HEK293T (cell line): Measurements from ENCODE around the gene SPAG16.

ENCODE experiments used
- ARNT ChIP-seq: fragments of 450-650 bp; IDR thresholded peaks from 2 replicates; pipeline ENCODE4 v1.6.1; 2017; ENCODE audit warnings: mild to moderate bottlenecking
- CTBP1 ChIP-seq: fragments of 450-650 bp; IDR thresholded peaks from 2 replicates; pipeline ENCODE4 v1.6.1; 2016; ENCODE audit warnings: borderline replicate concordance
- ELF4 ChIP-seq: fragments of 450-650 bp; IDR thresholded peaks from 2 replicates; pipeline ENCODE4 v1.6.1; 2017; ENCODE audit warnings: antibody characterized with exemption
- FOXK2 ChIP-seq: fragments of 450-650 bp; IDR thresholded peaks from 2 replicates; pipeline ENCODE4 v1.6.1; 2016; ENCODE audit warnings: mild to moderate bottlenecking
- LEF1 ChIP-seq: fragments of 450-650 bp; IDR thresholded peaks from 2 replicates; pipeline ENCODE4 v1.6.1; 2017; ENCODE audit warnings: mild to moderate bottlenecking, borderline replicate concordance
- NFRKB ChIP-seq: fragments of 450-650 bp; IDR thresholded peaks from 2 replicates; pipeline ENCODE4 v1.6.1; 2016; ENCODE audit warnings: mild to moderate bottlenecking, moderate library complexity
- SP1 ChIP-seq: fragments of 450-650 bp; IDR thresholded peaks from 2 replicates; pipeline ENCODE4 v1.6.1; 2017
- SUZ12 ChIP-seq: fragments of 450-650 bp; IDR thresholded peaks from 2 replicates; pipeline ENCODE4 v1.6.1; 2016; ENCODE audit warnings: mild to moderate bottlenecking
- TARDBP ChIP-seq: fragments of 450-650 bp; IDR thresholded peaks from 2 replicates; pipeline ENCODE4 v1.6.1; 2016
- TF ChIP-seq, protein P1 (sequence below): fragments of 450-650 bp; IDR thresholded peaks from 2 replicates; pipeline ENCODE4 v1.6.1; 2016

DNA sequence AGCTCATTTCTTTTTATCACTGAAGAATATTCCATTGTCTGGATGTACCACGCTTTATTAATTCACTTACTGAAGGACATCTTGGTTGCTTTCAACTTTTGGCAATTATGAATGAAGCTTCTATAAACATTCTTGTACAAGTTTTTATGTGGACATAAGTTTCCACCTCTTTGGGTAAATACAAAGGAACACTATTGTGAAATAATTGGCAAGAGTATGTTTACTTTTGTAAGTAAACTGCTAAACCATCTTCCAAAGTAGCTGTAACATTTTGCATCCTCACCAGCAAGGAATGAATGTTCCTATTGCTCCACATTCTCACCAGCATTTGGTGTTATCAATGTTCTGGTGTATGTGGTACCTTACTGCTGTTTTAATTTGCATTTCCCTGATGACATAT is 1110.8 kb downstream of the SPAG16 start:
- TF ChIP-seq CTBP1 = no peak
- no peak for TF ChIP-seq ELF4
- TF ChIP-seq SP1 = no peak
- TF ChIP-seq NFRKB = no peak
- TF ChIP-seq, protein P1, sequence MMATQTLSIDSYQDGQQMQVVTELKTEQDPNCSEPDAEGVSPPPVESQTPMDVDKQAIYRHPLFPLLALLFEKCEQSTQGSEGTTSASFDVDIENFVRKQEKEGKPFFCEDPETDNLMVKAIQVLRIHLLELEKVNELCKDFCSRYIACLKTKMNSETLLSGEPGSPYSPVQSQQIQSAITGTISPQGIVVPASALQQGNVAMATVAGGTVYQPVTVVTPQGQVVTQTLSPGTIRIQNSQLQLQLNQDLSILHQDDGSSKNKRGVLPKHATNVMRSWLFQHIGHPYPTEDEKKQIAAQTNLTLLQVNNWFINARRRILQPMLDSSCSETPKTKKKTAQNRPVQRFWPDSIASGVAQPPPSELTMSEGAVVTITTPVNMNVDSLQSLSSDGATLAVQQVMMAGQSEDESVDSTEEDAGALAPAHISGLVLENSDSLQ = no peak
- TF ChIP-seq SUZ12 = no peak
- TF ChIP-seq ARNT = no peak
- no peak for TF ChIP-seq TARDBP
- TF ChIP-seq LEF1 = no peak
- no peak for TF ChIP-seq FOXK2
